ENCODE data around the gene RSRC1.
A peak's percentile ranks its signal among the peaks of the same experiment; 100 is the strongest.

The RSRC1 gene

DNA sequence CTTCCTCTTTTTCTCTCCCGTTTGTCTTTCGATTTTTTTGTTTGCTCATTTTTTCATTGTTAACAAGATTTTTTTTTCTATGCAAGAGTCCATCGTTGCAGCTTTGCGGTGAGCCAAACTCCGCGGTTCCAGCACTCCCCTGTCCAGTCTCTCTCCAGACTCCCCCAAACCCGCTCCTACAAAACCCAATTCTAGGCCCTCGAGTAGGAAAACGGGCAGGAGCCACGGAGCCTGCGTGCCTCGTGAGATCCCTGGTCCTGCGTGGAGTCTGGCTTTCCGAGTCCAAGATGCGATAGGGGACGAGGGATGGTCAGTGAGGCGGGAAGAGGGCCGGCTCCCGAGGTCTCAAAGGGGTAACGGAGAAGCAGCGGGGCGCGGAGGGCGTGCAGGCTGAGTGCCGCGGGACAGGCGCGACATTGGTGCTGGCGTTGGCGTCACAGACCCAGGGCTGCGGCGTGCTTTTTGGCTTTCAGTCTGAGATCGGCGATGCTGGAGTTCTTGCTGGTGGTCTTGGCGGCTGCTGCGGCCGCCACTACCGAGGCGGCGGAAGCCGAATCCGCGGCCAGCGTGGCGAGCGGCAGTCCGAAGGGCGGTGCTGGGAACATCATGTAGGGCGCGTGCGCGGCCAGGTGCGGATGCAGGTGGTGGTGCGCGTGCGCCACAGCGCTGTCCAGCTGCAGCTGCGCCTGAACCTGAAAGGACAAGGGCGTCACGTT lies 12.1 kb upstream of the RSRC1 start:
- TF ChIP-seq, protein P1, sequence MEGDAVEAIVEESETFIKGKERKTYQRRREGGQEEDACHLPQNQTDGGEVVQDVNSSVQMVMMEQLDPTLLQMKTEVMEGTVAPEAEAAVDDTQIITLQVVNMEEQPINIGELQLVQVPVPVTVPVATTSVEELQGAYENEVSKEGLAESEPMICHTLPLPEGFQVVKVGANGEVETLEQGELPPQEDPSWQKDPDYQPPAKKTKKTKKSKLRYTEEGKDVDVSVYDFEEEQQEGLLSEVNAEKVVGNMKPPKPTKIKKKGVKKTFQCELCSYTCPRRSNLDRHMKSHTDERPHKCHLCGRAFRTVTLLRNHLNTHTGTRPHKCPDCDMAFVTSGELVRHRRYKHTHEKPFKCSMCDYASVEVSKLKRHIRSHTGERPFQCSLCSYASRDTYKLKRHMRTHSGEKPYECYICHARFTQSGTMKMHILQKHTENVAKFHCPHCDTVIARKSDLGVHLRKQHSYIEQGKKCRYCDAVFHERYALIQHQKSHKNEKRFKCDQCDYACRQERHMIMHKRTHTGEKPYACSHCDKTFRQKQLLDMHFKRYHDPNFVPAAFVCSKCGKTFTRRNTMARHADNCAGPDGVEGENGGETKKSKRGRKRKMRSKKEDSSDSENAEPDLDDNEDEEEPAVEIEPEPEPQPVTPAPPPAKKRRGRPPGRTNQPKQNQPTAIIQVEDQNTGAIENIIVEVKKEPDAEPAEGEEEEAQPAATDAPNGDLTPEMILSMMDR (IDR thresholded peaks at IDR 0.05; ENCODE audit: low read depth, low read length), result no peak
- Histone ChIP-seq H3K4me3 (ENCODE audit: low read depth, low read length) (no peak overlapping the region), H3K36me3 (peaks cover 64% of the 10 kb centered on the region), H3K27me3 (no peaks in the 10 kb centered on the region), H3K4me1 (peaks cover 15% of the 10 kb centered on the region), H3K9me3 (no peaks in the 10 kb centered on the region; the same call in 1 of the 2 replicates)
- DNase-seq, result no peak

GRCh38 chr3:158098309-158098639 lies 11.6 kb upstream of the RSRC1 start:
- Histone ChIP-seq H3K27me3 (no peaks in the 10 kb centered on the region), H3K4me1 (peaks cover 19% of the 10 kb centered on the region), H3K9me3 (no peaks in the 10 kb centered on the region; the same call in 1 of the 2 replicates), H3K36me3 (peaks cover 70% of the 10 kb centered on the region), H3K4me3 (ENCODE audit: low read depth, low read length) (no peak overlapping the region)
- TF ChIP-seq, protein P1 (IDR thresholded peaks at IDR 0.05; ENCODE audit: low read depth, low read length), result no peak
- no peak for DNase-seq

DNA sequence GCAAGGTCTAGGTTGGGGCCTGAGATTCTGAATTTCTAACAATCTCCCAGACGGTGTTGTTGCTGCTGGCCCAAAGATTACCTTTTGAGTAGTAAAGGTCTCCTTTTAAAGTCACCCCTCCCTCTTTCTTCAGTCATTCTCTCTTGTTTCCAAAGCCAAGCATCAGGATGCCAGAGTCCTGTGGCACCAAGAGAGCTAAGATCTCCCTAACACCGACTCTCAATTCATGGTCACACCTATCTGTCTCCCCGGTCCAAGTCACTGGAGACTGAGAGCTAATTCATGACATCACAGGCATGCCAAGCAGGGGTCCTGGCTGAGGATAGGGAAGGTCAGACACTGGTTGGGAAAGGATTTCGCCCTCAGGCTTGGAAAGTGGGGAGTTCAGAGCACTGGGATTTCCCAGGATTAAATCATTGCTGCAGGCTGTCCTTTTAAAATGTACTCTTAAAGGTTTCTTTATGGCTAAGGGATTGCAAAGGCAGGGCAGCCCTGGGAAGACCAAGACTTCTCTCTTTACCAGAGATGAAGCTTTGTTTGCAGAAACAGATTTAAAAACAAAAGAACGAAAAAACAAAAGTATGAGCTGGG lies 11.0 kb upstream of the RSRC1 start:
- no peaks in the 10 kb centered on the region for H3K27me3 ChIP-seq
- no peak overlapping the region for H3K4me3 ChIP-seq (ENCODE audit: low read depth, low read length)
- peaks cover 76% of the 10 kb centered on the region for H3K36me3 ChIP-seq
- H3K4me1 ChIP-seq, result peaks cover 19% of the 10 kb centered on the region
- TF ChIP-seq, protein P1 (IDR thresholded peaks at IDR 0.05; ENCODE audit: low read depth, low read length), result no peak
- no peak for DNase-seq
- H3K9me3 ChIP-seq, result no peaks in the 10 kb centered on the region; the same call in 1 of the 2 replicates

GRCh38 chr3:158100681-158101080 lies 9.2 kb upstream of the RSRC1 start:
- no peaks in the 10 kb centered on the region for H3K27me3 ChIP-seq
- peaks cover 77% of the 10 kb centered on the region for H3K36me3 ChIP-seq
- H3K9me3 ChIP-seq, result no peaks in the 10 kb centered on the region; the same call in 1 of the 2 replicates
- peak overlapping the region; percentile 48 for H3K4me3 ChIP-seq (ENCODE audit: low read depth, low read length)
- H3K4me1 ChIP-seq, result peaks cover 19% of the 10 kb centered on the region
- DNase-seq, result no peak
- TF ChIP-seq, protein P1 (IDR thresholded peaks at IDR 0.05; ENCODE audit: low read depth, low read length), result no peak

DNA sequence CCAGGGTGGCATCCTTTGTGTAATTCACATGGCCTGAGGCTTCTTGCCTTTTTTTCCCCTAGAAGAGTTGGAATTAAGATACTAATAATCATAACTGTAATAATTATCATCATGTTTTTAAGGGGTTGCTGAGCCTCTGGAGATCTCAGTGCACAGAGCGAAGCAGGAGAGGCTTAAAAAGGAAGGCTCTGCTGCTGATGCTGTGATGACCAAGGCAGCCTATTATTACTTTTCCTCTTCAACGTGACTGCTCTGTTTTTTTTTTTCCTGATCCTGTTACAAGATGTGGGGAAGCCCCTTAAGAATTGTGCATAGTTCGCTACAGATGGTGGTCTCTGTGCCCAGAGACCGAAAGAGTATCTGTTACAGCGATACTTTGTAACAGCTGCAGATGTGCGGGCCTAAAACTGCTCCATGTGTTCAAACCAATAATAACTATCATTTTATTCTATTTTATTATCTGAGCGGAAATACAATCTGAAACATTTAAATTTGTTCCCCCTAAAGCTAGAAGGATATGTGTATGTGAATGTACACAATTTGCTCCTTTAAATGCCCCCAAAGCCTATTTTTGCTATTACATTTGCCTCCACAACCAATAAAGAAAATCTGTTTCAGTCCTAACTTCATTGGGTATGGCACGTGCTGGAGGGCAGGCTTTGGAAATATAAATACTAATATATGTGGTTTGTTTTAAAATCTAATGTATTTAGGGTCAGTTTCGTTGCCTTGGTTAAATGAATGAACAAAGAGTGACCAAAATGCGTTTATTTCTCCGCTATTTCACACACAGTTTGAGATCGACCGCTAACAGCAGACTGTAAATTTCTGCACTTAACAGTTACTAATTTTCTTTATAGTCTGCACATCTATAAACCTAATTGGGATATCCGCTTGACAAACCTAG lies 8.3 kb upstream of the RSRC1 start:
- TF ChIP-seq, protein P1 (IDR thresholded peaks at IDR 0.05; ENCODE audit: low read depth, low read length), result no peak
- H3K4me1 ChIP-seq, result peaks cover 19% of the 10 kb centered on the region
- no peaks in the 10 kb centered on the region; the same call in 1 of the 2 replicates for H3K9me3 ChIP-seq
- H3K4me3 ChIP-seq (ENCODE audit: low read depth, low read length), result peak overlapping the region; percentile 48
- no peak for DNase-seq
- H3K36me3 ChIP-seq, result peaks cover 70% of the 10 kb centered on the region
- no peaks in the 10 kb centered on the region for H3K27me3 ChIP-seq
